Measurements from ENCODE around the gene PCDHGA5.
"Not testable (repeated sequence)": the region's sequence is repeated elsewhere in the genome, so short reads cannot be mapped to it uniquely, and the experiment has no call there.

Gene PCDHGA5

GRCh38 chr5:141399555-141400258, 35.7 kb downstream of the PCDHGA5 start:
- TF ChIP-seq SIN3A (IDR thresholded peaks at IDR 0.05; ENCODE audit: borderline replicate concordance, insufficient read depth, low read length) (no peak), TAF1 (IDR thresholded peaks at IDR 0.05; ENCODE audit: borderline replicate concordance, insufficient read depth, low read length) (no peak)

- TF ChIP-seq POLR2AphosphoS5 (IDR thresholded peaks at IDR 0.05; ENCODE audit: low read depth, low read length) (no peak), TAF1 (IDR thresholded peaks at IDR 0.05; ENCODE audit: borderline replicate concordance, insufficient read depth, low read length) (no peak), FOXP2 (optimal IDR thresholded peaks at IDR 0.05; ENCODE audit: borderline replicate concordance, extremely low read depth, extremely low read length, insufficient read depth) (no peak), SIN3A (IDR thresholded peaks at IDR 0.05; ENCODE audit: borderline replicate concordance, insufficient read depth, low read length) (no peak), REST (IDR thresholded peaks at IDR 0.05; ENCODE audit: insufficient read depth in 1 of 2, low read depth in 2 of 2, low read length in 2 of 2) (no peak)
Measured at GRCh38 chr5:141402553-141403243, 38.7 kb downstream of the PCDHGA5 start, which contains the start of gene PCDHGA9. Gene PCDHGA9, plus strand, starts transcription at chr5:141402778. Its CDS starts 175 bp downstream, at chr5:141402953.

GRCh38 chr5:141403387-141403786, 39.4 kb downstream of the PCDHGA5 start:
- TF ChIP-seq REST (IDR thresholded peaks at IDR 0.05; ENCODE audit: insufficient read depth in 1 of 2, low read depth in 2 of 2, low read length in 2 of 2) = no peak
- no peak for TF ChIP-seq TAF1 (IDR thresholded peaks at IDR 0.05; ENCODE audit: borderline replicate concordance, insufficient read depth, low read length)
- no peak for TF ChIP-seq POLR2AphosphoS5 (IDR thresholded peaks at IDR 0.05; ENCODE audit: low read depth, low read length)
- no peak for TF ChIP-seq SIN3A (IDR thresholded peaks at IDR 0.05; ENCODE audit: borderline replicate concordance, insufficient read depth, low read length)
- TF ChIP-seq FOXP2 (optimal IDR thresholded peaks at IDR 0.05; ENCODE audit: borderline replicate concordance, extremely low read depth, extremely low read length, insufficient read depth) = no peak

- TF ChIP-seq FOXP2 (optimal IDR thresholded peaks at IDR 0.05; ENCODE audit: borderline replicate concordance, extremely low read depth, extremely low read length, insufficient read depth); TAF1 (IDR thresholded peaks at IDR 0.05; ENCODE audit: borderline replicate concordance, insufficient read depth, low read length); POLR2AphosphoS5 (IDR thresholded peaks at IDR 0.05; ENCODE audit: low read depth, low read length): not testable (repeated sequence)
Measured at GRCh38 chr5:141407790-141408505, 44.0 kb downstream of the PCDHGA5 start, which contains the start of gene PCDHGB6. Gene PCDHGB6, plus strand, starts transcription at chr5:141408021. Its CDS starts 182 bp downstream, at chr5:141408203.

- no peak for TF ChIP-seq POLR2AphosphoS5 (IDR thresholded peaks at IDR 0.05; ENCODE audit: low read depth, low read length)
- TF ChIP-seq SIN3A (IDR thresholded peaks at IDR 0.05; ENCODE audit: borderline replicate concordance, insufficient read depth, low read length) = no peak
- no peak for TF ChIP-seq TAF1 (IDR thresholded peaks at IDR 0.05; ENCODE audit: borderline replicate concordance, insufficient read depth, low read length)
- no peak for TF ChIP-seq FOXP2 (optimal IDR thresholded peaks at IDR 0.05; ENCODE audit: borderline replicate concordance, extremely low read depth, extremely low read length, insufficient read depth)
Measured at GRCh38 chr5:141409598-141410306, 45.8 kb downstream of the PCDHGA5 start.

DNA sequence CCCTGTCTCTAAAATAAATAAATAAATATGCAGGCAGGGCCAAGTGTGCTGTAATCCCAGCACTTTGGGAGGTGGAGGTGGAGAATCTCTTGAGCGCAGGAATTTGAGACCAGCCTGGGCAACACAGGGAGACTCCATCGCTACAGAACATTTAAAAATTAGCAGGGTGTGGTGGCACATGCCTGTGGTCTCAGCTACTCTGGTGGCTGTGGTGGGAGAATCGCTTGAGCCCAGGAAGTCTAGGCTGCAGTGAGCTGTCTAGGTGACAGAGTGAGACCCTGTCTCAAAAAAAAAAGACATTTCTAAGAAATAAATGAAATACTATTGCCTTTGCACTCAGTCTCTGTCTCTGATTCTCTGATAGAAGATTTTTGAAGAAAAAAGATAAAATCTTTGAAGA, 47.6 kb downstream of the PCDHGA5 start:
- TF ChIP-seq TAF1 (IDR thresholded peaks at IDR 0.05; ENCODE audit: borderline replicate concordance, insufficient read depth, low read length) (no peak), POLR2AphosphoS5 (IDR thresholded peaks at IDR 0.05; ENCODE audit: low read depth, low read length) (no peak), SIN3A (IDR thresholded peaks at IDR 0.05; ENCODE audit: borderline replicate concordance, insufficient read depth, low read length) (no peak), FOXP2 (optimal IDR thresholded peaks at IDR 0.05; ENCODE audit: borderline replicate concordance, extremely low read depth, extremely low read length, insufficient read depth) (no peak), REST (IDR thresholded peaks at IDR 0.05; ENCODE audit: insufficient read depth in 1 of 2, low read depth in 2 of 2, low read length in 2 of 2) (no peak)

Data from PFSK-1 (cell line).